Kidney (tissue), 22 donors: ENCODE data around the gene ZMYND19. TPM values are rescaled to one million over a fixed set of nuclear protein-coding genes. Genes with fewer than 3 reads are reported as not detected.
A peak's percentile ranks its signal among the peaks of the same experiment; 100 is the strongest.

ENCODE experiments used
- DNase-seq, 5 donors: peaks; one replicate each; pipeline ENCODE4 v3.0.0-alpha.2; 2013 to 2020
- FAIRE-seq: peaks from 2 replicates; lab custom pipeline; 2012; peaks lifted over from hg19 to GRCh38; lab: Jason Lieb, UNC
- H3K27ac ChIP-seq, 2 donors: one replicate each; pipeline ENCODE4 v1.7.0; 2013; ENCODE audit warnings: low read depth in 2 of 2, low read length in 2 of 2, inconsistent platforms in 1 of 2
- H3K27me3 ChIP-seq: one replicate; pipeline ENCODE4 v1.7.1; 2013; ENCODE audit warnings: low read length, inconsistent platforms; ENCODE audit not compliant: control insufficient read depth, insufficient read depth
- H3K36me3 ChIP-seq, 3 donors: one replicate each; pipeline versions ENCODE4 v1.7.0 to v1.7.1; 2013; ENCODE audit warnings: low read length in 3 of 3, control low read depth in 1 of 3, inconsistent platforms in 1 of 3; ENCODE audit not compliant: insufficient read depth in 3 of 3, control insufficient read depth in 2 of 3
- H3K4me1 ChIP-seq, 3 donors: one replicate each; pipeline versions ENCODE4 v1.7.0 to v1.7.1; 2013; ENCODE audit warnings: low read length in 3 of 3, inconsistent platforms in 1 of 3, low read depth in 1 of 3; ENCODE audit not compliant: control insufficient read depth in 2 of 3, insufficient read depth in 2 of 3
- H3K4me3 ChIP-seq, 3 donors: one replicate each; pipeline versions ENCODE4 v1.7.0 to v1.8.1; 2013; ENCODE audit warnings: low read length in 3 of 3, control low read depth in 1 of 3, inconsistent platforms in 1 of 3
- H3K9ac ChIP-seq, 3 donors: one replicate each; pipeline versions ENCODE4 v1.7.0 to v1.7.1; 2013; ENCODE audit warnings: low read length in 3 of 3, control low read depth in 1 of 3, inconsistent platforms in 1 of 3
- H3K9me3 ChIP-seq, 3 donors: one replicate each; pipeline versions ENCODE4 v1.7.0 to v1.7.1; 2013; ENCODE audit warnings: low read length in 3 of 3, control low read depth in 1 of 3, inconsistent platforms in 1 of 3; ENCODE audit not compliant: control insufficient read depth in 2 of 3, insufficient read depth in 1 of 3
- intact Hi-C: fragments of 100-400 bp; cut with DNase I; formaldehyde crosslinking; loops from one replicate; pipeline ENCODE4 v1.11.1; 2022
- long read RNA-seq, 10 donors: library from polyadenylated mRNA in 1 of 10; unstranded in 1 of 10; transcript quantifications; one replicate each; pipeline ENCODE4 v2.0.0 and lab custom pipeline, GENCODE V29; 2021 to 2026
- polyA plus RNA-seq: library from polyadenylated mRNA; stranded (reverse); fragments of 350-450 nt; fragmentation: Illumina TruSeq; extraction: RNeasy Lipid Tissue Mini Kit (QIAGEN cat#74804); gene quantifications from one replicate; pipeline ENCODE4 v1.2.3, GENCODE V29; 2014; ENCODE audit warnings: low read depth, low replicate concordance; ENCODE audit not compliant: insufficient read depth
- total RNA-seq: library from RNA; stranded (reverse); fragmentation: NEBNext Ultra II Directional; extraction: Animal tissue kit (Norgen Biotek cat#: 25700); gene quantifications from one replicate; pipeline ENCODE4 v1.2.1, GENCODE V29; 2021
- TF ChIP-seq, protein P1 (sequence below): IDR thresholded peaks from 3 replicates; pipeline ENCODE4 v1.5.1; 2012; ENCODE audit warnings: mild to moderate bottlenecking, moderate library complexity, borderline replicate concordance; ENCODE audit not compliant: insufficient read depth; ENCODE audit errors: extremely low read depth
- donor health status: control.
- donor health status: control.
- donor health status: control.
- donor health status: control.
- donor health status: control.
- donor health status: DM: yes; HTN: yes; CAD: no.
- donor health status: Normal renal cell carcinoma (clear cell type).

The ZMYND19 gene
- 19.1 TPM for total RNA-seq
- polyA plus RNA-seq, result 13.5 TPM
- long read RNA-seq, donor 1, transcript ZMYND19-201 (6 exons, 1,375 nt), result major isoform, 19 of 19 reads
- long read RNA-seq, donor 1, partial matches to known transcripts, result 0 of 19 reads
- long read RNA-seq, donor 1, other reads (novel, unspliced or antisense), result 0 of 19 reads
- long read RNA-seq, donor 2, transcript ZMYND19-201 (6 exons, 1,375 nt), result major isoform, 13 of 13 reads
- long read RNA-seq, donor 2, partial matches to known transcripts, result 0 of 13 reads
- long read RNA-seq, donor 2, other reads (novel, unspliced or antisense), result 0 of 13 reads
- long read RNA-seq, donor 3, transcript ZMYND19-201 (6 exons, 1,375 nt), result major isoform, 11 of 11 reads
- long read RNA-seq, donor 3, partial matches to known transcripts, result 0 of 11 reads
- long read RNA-seq, donor 3, other reads (novel, unspliced or antisense), result 0 of 11 reads
- long read RNA-seq, donor 4, transcript ZMYND19-201 (6 exons, 1,375 nt), result major isoform, 8 of 8 reads
- long read RNA-seq, donor 4, partial matches to known transcripts, result 0 of 8 reads
- long read RNA-seq, donor 4, other reads (novel, unspliced or antisense), result 0 of 8 reads
- long read RNA-seq, donor 5, partial matches to known transcripts, result 0 of 1 reads
- long read RNA-seq, donor 5, other reads (novel, unspliced or antisense), result 0 of 1 reads
- long read RNA-seq, donor 6, transcript ZMYND19-201 (6 exons, 1,375 nt), result major isoform, 5 of 5 reads
- long read RNA-seq, donor 6, partial matches to known transcripts, result 0 of 5 reads
- long read RNA-seq, donor 6, other reads (novel, unspliced or antisense), result 0 of 5 reads
- long read RNA-seq, donor 7, transcript ZMYND19-201 (6 exons, 1,375 nt), result major isoform, 8 of 20 reads
- long read RNA-seq, donor 7, partial matches to known transcripts, result 3 of 20 reads
- long read RNA-seq, donor 7, other reads (novel, unspliced or antisense), result 9 of 20 reads
- long read RNA-seq, donor 8, transcript ZMYND19-201 (6 exons, 1,375 nt), result major isoform, 13 of 13 reads
- long read RNA-seq, donor 8, partial matches to known transcripts, result 0 of 13 reads
- long read RNA-seq, donor 8, other reads (novel, unspliced or antisense), result 0 of 13 reads
- long read RNA-seq, donor 9, transcript ZMYND19-201 (6 exons, 1,375 nt), result major isoform, 7 of 7 reads
- long read RNA-seq, donor 9, partial matches to known transcripts, result 0 of 7 reads
- long read RNA-seq, donor 9, other reads (novel, unspliced or antisense), result 0 of 7 reads
- long read RNA-seq, donor 10, transcript ZMYND19-201 (6 exons, 1,375 nt), result major isoform, 5 of 13 reads
- long read RNA-seq, donor 10, partial matches to known transcripts, result 7 of 13 reads
- long read RNA-seq, donor 10, other reads (novel, unspliced or antisense), result 0 of 13 reads

DNA sequence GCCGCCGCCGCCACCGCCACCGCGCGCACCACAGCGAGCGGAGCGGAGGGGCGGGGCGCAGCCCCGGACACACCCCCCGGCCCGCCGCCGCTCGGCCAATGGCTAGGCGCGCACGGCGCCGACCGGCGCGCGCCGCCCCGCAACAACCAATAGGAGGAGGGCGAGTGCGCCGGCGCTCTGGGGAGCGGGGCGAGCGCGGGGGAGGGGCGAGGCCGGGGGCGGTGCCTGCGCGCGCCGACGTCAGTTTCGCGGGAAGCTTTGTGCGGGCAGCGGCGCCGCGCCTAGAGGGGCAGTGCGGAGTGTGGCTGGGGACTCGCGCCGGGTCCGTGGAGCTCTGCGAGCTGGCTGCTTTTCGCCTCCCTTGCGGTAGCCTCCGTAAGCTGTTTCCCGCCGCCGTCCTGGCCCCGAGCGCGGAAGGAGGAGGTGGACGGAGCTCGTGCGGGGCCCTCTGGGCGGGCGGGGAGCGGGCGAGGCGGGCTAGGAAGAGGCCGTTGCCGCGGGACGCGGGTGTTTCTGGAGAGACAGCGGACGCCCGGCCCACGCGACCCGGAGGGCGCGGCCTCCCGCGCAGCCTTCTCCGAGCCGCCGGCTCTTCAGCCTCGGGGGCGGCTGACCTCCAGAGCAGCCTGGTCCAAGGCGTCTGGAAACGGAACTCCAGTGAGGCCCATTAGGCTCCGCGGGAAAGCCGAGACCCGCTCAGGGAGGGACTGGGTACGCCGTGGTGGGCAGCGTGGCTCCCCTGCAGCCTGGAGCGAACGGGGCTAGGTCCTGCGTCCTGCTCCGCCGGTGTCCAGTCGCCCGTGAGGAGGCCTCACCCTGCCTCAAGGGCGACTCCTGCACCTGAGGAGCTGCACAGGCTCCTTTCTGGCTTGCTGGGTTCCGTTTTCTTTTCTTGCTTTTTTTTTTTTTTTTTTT, at the start of gene ZMYND19:
ZMYND19 (minus strand) TSS at position 44 of the 915 bp plus-strand sequence. CDS start 249 bp downstream, outside the sequence.
- Histone ChIP-seq H3K4me1 (peaks cover 0 to 10% (median 4%) of the 10 kb centered on the region in 3 donors), H3K9me3 (no peaks in the 10 kb centered on the region), H3K27me3 (no peaks in the 10 kb centered on the region), H3K4me3 (peak within 1 kb of the TSS; percentile 57 to 68 (median 67)), H3K27ac (no peak within 1 kb of the TSS), H3K36me3 (peaks cover 0 to 18% (median 0%) of the 10 kb centered on the region in 3 donors), H3K9ac (peak within 1 kb of the TSS; percentile 10 to 67 (median 60))
- DNase-seq (peak; percentile 90 to 96 (median 95)), FAIRE-seq (no peak)
- intact Hi-C loops, result no loop called here
- TF ChIP-seq, protein P1, sequence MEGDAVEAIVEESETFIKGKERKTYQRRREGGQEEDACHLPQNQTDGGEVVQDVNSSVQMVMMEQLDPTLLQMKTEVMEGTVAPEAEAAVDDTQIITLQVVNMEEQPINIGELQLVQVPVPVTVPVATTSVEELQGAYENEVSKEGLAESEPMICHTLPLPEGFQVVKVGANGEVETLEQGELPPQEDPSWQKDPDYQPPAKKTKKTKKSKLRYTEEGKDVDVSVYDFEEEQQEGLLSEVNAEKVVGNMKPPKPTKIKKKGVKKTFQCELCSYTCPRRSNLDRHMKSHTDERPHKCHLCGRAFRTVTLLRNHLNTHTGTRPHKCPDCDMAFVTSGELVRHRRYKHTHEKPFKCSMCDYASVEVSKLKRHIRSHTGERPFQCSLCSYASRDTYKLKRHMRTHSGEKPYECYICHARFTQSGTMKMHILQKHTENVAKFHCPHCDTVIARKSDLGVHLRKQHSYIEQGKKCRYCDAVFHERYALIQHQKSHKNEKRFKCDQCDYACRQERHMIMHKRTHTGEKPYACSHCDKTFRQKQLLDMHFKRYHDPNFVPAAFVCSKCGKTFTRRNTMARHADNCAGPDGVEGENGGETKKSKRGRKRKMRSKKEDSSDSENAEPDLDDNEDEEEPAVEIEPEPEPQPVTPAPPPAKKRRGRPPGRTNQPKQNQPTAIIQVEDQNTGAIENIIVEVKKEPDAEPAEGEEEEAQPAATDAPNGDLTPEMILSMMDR, result no peak

GRCh38 chr9:137639303-137640051, 49.2 kb upstream of the ZMYND19 start:
- intact Hi-C loops, result no loop called here
- Histone ChIP-seq H3K9me3 (no peaks in the 10 kb centered on the region), H3K9ac (no peak overlapping the region), H3K4me3 (peak overlapping the region in 2 of 3 donors; percentile 29 to 34), H3K27me3 (no peaks in the 10 kb centered on the region), H3K27ac (no peak overlapping the region), H3K36me3 (peaks cover 0 to 3% (median 3%) of the 10 kb centered on the region in 3 donors), H3K4me1 (no peaks in the 10 kb centered on the region)
- no peak for DNase-seq
- TF ChIP-seq, protein P1, result no peak
- FAIRE-seq, result no peak
